Adrenal gland (tissue), 5 donors: Measurements from ENCODE around the gene SENP8.

Experiments
- CTCF ChIP-seq, 6 experiments: fragments of 450-650 bp in 4 of 6; fragments of 200-600 bp in 2 of 6; sonication (generic) in 1 of 6; IDR thresholded peaks; 1 replicate in 5 of 6; 2 replicates in 1 of 6; pipeline versions ENCODE4 v1.5.1 to v1.8.0; 2016 to 2021; ENCODE audit warnings: antibody characterized with exemption in 6 of 6, mild to moderate bottlenecking in 2 of 6, moderate library complexity in 1 of 6
- POLR2A ChIP-seq, 2 donors: fragments of 450-650 bp; IDR thresholded peaks; one replicate each; pipeline ENCODE4 v1.6.1; 2017; ENCODE audit warnings: antibody characterized with exemption in 2 of 2, mild to moderate bottlenecking in 2 of 2, moderate library complexity in 1 of 2
- donor health status: DM: no; HTN: no; CAD: no.

- no peak for TF ChIP-seq POLR2A (IDR thresholded peaks at IDR 0.05)
- TF ChIP-seq CTCF (IDR thresholded peaks at IDR 0.05) = no peak
Measured at GRCh38 chr15:72128359-72128758, 10.2 kb downstream of the SENP8 start.
